ENCODE results near the gene BMP8B.

The BMP8B gene

DNA sequence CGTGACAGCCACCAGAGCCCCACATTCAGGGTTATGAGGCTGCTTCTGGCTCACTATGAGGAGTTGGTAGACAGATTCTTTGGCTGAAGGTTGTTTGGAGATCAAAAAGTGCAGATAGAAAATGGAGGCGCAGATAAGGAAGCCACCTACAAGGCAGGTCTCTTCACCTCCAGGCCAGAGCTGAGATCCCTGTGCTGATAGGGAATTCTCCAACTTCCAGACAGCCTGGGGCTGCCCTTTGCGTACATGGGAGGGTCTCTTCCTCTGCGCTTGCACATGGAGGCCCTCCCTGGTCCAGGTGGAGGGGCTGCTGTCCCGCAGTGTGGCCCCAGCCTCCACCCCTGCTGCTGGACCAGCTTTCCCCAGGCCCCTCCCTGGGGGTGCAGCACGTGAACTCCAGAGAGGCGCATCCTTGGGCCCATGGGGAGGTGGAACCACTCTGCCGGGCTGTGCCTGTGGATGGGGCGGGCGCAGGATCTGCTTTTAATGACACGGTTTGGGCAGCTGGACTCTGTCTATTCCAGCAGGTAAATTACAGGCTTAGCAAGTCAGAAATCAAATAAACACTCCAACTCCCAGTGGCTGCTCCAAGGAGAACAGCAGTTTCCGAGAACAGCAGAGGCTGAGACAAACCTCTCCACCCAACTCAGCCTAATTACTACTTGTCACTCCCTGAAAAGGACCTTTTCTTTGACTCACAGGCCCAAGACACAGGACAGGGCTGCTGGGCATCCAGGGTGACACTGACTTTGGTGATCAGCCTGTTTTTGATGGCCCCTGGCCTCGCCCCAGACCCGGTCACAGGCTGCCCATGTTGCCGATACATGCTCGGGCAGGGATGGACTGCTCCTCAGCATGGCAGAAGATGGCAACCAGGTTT lies 29.9 kb downstream of the BMP8B start:
- DNase-seq (ENCODE audit: low spot score): no peak

GRCh38 chr1:39757501-39757900 lies 31.2 kb downstream of the BMP8B start:
- no peak for DNase-seq (ENCODE audit: low spot score)

DNA sequence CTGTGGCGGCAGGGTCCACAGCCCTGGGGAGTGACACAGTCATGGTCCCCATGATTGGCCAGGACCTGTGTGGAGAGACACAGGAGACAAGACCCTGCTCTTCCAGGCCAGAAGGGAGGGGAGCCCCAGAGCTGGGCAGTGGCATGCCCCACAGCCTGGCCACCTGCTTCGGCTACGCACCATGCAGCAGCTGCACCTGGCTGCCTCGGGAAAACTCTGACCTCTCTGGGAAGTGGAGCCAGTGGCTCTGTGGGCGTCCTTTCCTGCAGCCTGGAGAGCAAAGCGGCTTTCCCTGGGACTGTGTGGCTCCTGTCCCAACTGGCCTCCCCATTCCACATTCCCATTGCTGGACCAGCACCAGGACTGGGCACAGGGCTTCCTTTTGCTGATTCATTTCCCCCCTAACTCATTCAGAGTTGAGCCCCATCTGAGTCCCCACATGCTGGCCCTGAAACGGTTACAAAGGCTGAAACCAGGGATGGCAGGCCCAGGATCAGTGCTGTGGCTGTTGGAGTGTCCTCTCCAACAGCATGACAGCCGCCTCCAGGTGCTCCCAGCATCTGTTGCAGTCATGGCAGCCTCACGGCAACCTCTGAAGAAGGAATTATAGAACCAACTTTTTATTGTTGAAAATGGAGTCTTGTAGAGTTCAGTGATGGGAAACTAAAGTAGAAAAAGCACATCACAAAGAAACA lies 32.6 kb downstream of the BMP8B start:
- no peak for DNase-seq (ENCODE audit: low spot score)

GRCh38 chr1:39754906-39755504 lies 33.7 kb downstream of the BMP8B start:
- DNase-seq (ENCODE audit: low spot score): no peak

DNA sequence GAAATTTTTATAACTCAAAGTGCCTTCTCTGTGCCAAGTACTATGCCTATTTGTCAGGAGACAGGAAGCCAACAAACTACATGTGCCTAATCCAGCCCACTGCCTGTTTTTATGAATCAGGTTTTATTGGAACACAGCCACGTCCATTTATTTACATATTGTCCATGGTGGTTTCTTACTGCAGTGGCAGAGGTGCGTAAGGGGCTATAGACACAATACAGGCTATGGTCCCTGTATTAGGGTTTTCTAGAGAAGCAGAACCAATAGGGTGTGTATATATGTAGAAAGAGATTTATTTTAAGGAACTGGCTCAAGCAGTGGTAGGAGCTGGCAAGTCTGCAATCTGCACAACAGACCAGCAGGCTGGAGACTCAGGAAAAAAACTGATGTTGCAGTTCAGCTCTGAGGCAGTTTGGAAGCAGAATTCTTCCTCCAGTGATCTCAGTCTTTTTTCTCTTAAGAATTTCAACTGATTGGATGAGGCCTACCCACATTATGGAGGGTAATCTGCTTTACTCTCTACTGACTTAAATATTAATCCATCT lies 34.6 kb downstream of the BMP8B start:
- DNase-seq (ENCODE audit: low spot score): peak; percentile 23

DNA sequence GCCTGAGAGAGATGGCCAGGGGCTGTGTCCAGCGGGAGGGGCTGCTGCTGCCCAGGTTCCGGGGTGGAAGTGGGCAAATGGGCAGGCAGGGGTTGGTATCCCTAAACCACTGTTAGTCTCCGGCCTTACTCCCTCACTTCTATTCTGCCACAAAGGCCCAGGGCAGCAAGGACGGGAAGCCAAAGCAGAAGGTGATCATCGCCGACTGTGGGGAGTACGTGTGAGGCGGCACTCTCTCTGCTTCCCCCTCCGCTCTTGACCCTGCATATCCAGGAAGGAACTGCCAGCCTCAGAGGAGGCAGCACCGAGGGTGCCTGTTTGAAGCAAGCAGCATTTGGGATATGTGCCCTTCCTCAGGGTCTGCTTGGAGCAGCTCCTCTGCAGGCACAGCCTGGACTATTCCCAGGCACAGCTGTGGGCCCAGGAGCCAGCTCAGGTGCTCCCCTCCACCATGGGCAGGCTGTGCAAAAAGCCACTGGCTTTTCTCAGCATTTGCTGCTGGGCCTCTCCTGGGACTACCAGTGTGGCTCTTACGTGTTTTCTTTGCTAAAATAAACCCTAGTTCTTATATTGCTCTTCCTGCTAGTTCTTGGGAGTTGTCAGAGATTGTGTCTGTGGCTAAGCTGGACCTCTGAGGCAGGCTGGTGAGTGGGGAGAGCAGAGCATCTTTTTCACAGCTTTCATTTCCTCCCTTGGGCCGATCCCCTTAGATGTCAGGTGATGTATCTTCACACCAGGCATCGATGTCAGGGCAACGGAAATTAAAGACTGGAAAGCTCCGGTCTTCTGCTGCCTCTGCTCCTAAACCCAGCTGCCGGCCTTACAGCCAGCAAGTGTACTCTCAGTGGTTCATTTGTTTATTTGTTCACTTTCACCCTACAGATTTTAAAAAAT lies 35.3 kb downstream of the BMP8B start:
- no peak for DNase-seq (ENCODE audit: low spot score)

GRCh38 chr1:39752703-39753102 lies 36.0 kb downstream of the BMP8B start:
- no peak for DNase-seq (ENCODE audit: low spot score)

- DNase-seq (ENCODE audit: low spot score): no peak
Observed at GRCh38 chr1:39751595-39751994, 37.1 kb downstream of the BMP8B start.

GRCh38 chr1:39745016-39745670 lies 43.5 kb downstream of the BMP8B start:
- no peak for DNase-seq (ENCODE audit: low spot score)

DNA sequence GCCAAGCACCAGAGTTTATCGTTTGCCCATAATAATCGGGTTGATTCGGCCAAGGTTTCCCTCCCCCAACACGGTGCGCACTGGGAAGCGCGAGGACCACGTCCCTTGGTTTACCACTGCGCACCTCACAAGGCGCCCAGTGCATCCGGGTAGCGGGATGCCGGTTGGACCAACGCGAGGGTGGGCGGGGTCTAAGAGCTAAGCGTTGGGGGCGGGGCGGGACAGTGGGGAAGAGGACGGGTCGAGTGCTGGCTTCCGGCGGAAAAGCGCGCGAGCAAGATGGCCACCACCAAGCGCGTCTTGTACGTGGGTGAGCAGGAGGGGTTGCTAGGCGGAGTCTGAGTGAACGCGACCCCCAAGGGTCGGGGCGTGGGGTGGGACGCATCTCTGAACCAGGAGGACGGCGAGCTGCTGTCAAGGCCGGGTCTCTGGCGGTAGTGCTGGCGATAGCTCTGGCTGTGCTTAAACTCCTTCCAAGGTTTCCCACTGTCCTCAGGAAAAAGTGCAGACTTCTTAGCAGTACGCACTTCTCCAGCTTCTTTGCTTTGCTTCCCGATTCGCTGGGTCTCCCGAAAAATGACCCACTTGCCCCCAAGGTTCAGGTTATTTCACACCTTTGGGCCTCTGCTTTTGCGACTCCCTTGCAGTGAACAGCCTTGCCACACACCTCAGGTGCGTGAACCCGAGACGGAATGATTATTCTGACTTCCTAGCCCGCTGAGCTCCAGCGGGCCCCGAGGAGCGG lies 49.9 kb downstream of the BMP8B start, which contains the start of gene PPIE:
PPIE (plus strand) TSS at position 261 of the 745 bp plus-strand sequence; CDS start at position 280, 19 bp downstream.
- DNase-seq (ENCODE audit: low spot score): peak; percentile 96

DNA sequence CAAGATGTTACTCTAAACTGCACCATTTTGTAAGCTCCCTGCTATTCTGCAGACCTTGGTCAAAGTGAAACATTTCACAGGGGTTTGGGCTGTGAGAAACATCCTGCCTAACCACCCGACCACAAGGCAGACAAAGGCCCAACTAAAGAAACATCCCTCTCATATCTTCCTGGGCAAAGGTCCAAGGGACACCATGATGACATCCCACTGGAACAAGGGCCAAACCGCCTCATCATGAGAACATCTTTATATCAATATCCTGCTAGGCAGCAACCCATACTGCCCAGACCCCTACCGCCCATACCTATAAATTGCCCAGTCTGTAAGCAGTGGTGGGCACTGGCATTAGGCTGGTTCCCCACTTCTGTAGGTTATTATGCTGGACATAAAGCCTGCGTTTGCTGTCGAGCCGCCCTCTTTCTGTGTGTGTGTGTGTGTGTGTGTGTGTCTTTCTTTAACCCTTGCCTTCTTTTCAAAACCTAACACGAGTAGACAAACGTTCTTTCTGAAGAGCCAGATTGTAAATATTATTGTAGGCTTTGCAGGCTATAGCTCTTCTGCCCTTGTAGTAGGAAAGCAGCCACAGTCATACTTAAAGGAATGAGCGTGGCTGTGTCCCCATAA lies 51.0 kb downstream of the BMP8B start:
- no peak for DNase-seq (ENCODE audit: low spot score)

DNA sequence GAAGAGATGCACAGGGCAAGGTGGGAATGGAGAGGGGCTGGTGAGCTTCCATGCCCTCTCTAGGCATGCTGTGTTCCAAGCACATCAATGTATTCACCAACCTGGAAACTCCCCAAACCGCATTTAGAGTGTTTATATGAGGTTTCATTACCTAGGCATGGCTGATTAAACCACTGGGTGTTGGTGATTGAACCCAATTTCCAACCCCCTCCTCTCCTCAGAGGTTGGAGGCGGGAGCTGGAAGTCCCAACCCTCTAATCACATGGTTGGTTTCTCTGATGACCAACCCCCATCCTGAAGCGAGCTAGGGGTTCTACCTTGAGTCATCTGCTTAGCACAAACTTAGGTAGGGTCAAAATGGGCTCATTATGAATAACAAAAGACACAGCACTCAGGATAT lies 52.9 kb downstream of the BMP8B start:
- no peak for DNase-seq (ENCODE audit: low spot score)

DNA sequence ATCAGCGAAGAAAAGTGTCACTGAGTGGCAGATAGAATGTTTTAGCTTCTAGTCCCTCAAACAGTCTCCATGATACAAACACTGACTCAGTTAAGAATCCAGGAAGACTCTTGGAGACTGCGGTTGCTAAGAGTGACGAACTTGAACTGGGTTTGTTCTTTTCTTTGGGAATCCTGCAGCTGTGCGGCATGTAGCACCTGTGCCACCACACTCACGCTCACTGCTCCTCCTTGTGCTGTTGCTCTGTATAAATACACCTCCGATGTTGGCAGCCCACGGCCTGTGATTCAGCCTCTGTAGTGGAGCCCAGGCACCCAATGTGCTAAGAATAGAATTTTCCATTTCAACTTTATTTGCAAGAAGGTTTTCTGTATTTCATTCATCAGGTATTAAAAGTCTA lies 55.5 kb downstream of the BMP8B start:
- peak; percentile 61 for DNase-seq (ENCODE audit: low spot score)

DNA sequence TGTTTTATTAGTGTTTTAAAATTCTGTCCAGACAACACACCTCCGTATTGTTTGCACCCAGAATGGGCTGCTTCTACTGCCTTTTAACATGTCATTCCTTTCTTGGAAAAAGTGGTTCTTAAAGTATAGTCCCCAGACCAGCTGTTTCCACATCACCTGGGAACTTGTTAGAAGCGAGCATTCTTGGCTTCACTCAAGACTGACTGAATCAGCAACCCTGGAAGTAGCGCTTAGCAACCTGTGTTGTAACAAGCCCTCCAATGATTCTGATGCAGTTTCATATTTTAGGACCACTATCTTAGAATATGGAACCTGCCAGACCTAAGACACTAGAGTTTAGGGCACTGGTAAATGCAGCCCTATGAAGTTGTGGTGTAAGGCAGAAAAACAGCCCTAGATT lies 55.9 kb downstream of the BMP8B start:
- no peak for DNase-seq (ENCODE audit: low spot score)

- no peak for DNase-seq (ENCODE audit: low spot score)
Observed at GRCh38 chr1:39729842-39730241, 58.8 kb downstream of the BMP8B start.

GRCh38 chr1:39729030-39729429 lies 59.6 kb downstream of the BMP8B start:
- no peak for DNase-seq (ENCODE audit: low spot score)

- DNase-seq (ENCODE audit: low spot score): no peak
Observed at GRCh38 chr1:39727932-39728317, 60.7 kb downstream of the BMP8B start.

DNA sequence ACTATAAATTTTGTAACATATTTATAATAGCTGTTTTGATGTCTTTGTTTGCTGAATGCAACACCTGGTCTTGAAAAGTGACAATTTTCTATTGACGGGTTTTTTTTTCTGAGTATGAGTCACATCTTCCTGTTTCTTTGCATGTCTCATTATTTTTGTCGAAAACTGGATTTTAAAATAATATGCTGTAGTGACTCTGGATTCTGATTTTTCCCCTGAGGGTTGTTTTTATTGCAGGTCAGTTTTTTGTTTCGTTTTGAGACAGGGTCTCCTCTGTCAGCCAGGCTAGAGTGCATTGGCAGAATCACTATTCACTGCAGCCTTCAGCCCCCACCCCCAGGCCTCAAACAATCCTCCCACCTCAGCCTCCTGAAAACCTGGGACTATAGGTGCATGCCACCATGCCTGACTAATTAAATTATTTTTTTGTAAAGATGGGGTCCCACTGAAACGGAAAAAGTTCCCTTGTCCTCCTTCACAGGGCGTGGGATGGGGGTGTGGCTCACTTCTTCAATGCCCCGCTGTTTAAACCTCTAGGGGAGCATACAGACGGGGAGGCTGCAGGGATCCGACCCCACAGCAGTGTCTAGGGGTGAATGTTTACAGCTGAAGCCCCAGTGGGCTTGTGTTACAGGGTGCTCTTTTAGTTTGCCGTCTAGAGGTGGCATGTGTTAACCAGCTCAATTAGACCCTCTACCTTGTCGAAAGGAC lies 61.3 kb downstream of the BMP8B start:
- DNase-seq (ENCODE audit: low spot score): no peak

- no peak for DNase-seq (ENCODE audit: low spot score)
Observed at GRCh38 chr1:39726600-39726999, 62.1 kb downstream of the BMP8B start.

All from Ammon's horn (tissue), 1 donor.